HG02870 (cell line): ENCODE results near the gene PTPRN2.
A peak's percentile ranks its signal among the peaks of the same experiment; 100 is the strongest.
"Not testable (repeated sequence)": the region's sequence is repeated elsewhere in the genome, so short reads cannot be mapped to it uniquely, and the experiment has no call there.

Experiments
- ATAC-seq: cut with Tn5 transposase; IDR thresholded peaks from one replicate; pipeline ENCODE4 v1.9.1; 2021; ENCODE audit warnings: mild to moderate bottlenecking, moderate library complexity; ENCODE audit not compliant: unreplicated experiment

Gene PTPRN2

GRCh38 chr7:158587162-158588084, at the start of gene PTPRN2:
TSS of gene PTPRN2 (minus strand) at chr7:158587823.
- ATAC-seq = no peak

- peak; percentile 75 for ATAC-seq
These were observed 45.7 kb upstream of the PTPRN2 start for GRCh38 chr7:158633055-158633956.

GRCh38 chr7:158631574-158632195, 44.1 kb upstream of the PTPRN2 start:
- no peak for ATAC-seq

- ATAC-seq = not testable (repeated sequence)
These were observed 38.7 kb upstream of the PTPRN2 start for GRCh38 chr7:158626289-158626688.

GRCh38 chr7:158623241-158623640, 35.6 kb upstream of the PTPRN2 start:
- ATAC-seq = no peak

GRCh38 chr7:158620839-158621441, 33.3 kb upstream of the PTPRN2 start:
- no peak for ATAC-seq

GRCh38 chr7:158620418-158620817, 32.8 kb upstream of the PTPRN2 start:
- ATAC-seq = no peak

- no peak for ATAC-seq
These were observed 31.1 kb upstream of the PTPRN2 start for GRCh38 chr7:158618745-158619140.

- no peak for ATAC-seq
These were observed 30.1 kb upstream of the PTPRN2 start for GRCh38 chr7:158617737-158618128.

- ATAC-seq = no peak
These were observed 28.4 kb upstream of the PTPRN2 start for GRCh38 chr7:158616050-158616449.

- no peak for ATAC-seq
These were observed 27.1 kb upstream of the PTPRN2 start for GRCh38 chr7:158614700-158615099.

- peak; percentile 92 for ATAC-seq
These were observed 25.9 kb upstream of the PTPRN2 start for GRCh38 chr7:158613481-158613880.

GRCh38 chr7:158612546-158612945, 24.9 kb upstream of the PTPRN2 start:
- no peak for ATAC-seq

GRCh38 chr7:158611541-158611940, 23.9 kb upstream of the PTPRN2 start:
- ATAC-seq = no peak

- ATAC-seq = no peak
These were observed 21.8 kb upstream of the PTPRN2 start for GRCh38 chr7:158609313-158609974.

- no peak for ATAC-seq
These were observed 19.9 kb upstream of the PTPRN2 start for GRCh38 chr7:158607563-158607962.

- no peak for ATAC-seq
These were observed 19.2 kb upstream of the PTPRN2 start for GRCh38 chr7:158606671-158607424.

- no peak for ATAC-seq
These were observed 18.5 kb upstream of the PTPRN2 start for GRCh38 chr7:158606129-158606528.
